Sciatic nerve (tissue), 2 donors: ENCODE measurements around the gene RETN. TPM values are rescaled to one million over a fixed set of nuclear protein-coding genes. Genes with fewer than 3 reads are reported as not detected.

Source experiments
- ATAC-seq: fragments of 200-7000 bp; cut with Tn5 transposase; one replicate; pipeline ENCODE4 v1.9.1; 2020; ENCODE audit warnings: mild to moderate bottlenecking, moderate library complexity
- DNase-seq: peaks from one replicate; pipeline ENCODE4 v3.0.0-alpha.2; 2020; ENCODE audit warnings: low spot score
- intact Hi-C: fragments of 100-400 bp; cut with DNase I; formaldehyde crosslinking; loops from one replicate; pipeline ENCODE4 v1.14.2; 2022
- total RNA-seq: library from RNA; stranded (reverse); fragmentation: NEBNext Ultra II Directional; extraction: Animal tissue kit (Norgen Biotek cat#: 25700); gene quantifications from one replicate; pipeline ENCODE4 v1.2.1, GENCODE V29; 2021
- donor health status: DM: no; HTN: no; CAD: no.
- donor health status: DM: no; HTN: no; CAD: no.

RETN gene
- total RNA-seq, 1 donor from 2014 or later, result 1.1 TPM

DNA sequence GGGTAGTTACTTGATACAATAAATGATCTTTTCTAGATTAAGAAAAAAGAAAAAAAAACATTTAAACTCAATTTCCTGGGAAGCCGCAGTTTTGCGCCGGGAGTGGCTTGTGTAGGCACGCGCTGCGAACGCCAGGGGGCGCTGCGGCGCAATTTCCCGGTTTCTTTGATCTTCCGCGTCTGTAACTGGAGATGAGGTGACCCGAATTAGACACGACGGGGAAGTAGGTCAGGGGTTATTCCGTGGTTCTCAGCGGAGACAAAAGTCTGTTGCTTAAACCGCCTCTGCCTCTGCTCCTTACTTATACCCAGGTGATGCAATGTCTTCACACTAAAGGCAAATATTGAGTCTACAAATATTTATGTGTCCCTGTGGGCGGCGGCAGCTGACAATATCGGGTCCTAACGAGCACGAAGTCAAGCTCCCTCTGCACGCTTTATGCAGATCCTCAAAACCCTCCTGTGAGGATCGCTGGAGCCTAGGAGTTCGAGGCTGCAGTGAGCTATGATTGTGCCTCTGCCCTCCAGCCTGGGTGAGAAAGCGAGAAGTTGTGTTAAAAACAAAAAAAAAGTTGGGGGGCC lies 16.7 kb upstream of the RETN start:
- peak; percentile 88 for ATAC-seq
- intact Hi-C loops, result no loop called here

DNA sequence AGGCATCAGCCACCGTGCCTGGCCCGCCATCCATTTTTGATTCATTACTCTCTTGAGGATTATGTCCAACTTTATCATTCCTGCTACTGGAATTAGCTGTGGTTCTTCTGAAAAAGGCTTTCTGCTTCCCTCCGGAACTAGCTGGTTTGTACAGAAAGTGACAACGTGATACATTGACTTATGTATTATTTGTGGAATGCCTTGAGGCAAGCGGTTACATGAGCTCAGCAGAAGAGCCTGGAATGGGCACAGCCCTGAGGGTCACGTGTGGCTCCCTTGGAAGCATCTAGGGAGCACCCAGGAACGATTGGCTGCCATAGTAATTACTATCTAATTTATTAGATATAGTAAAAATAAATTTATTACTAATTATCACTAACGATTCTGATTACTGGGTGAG lies 14.4 kb upstream of the RETN start:
- no peak for DNase-seq
- no peak for ATAC-seq
- intact Hi-C loops, result no loop called here

More for the DNA sequence above, 16.7 kb upstream of the RETN start:
- peak; percentile 90 for DNase-seq

DNA sequence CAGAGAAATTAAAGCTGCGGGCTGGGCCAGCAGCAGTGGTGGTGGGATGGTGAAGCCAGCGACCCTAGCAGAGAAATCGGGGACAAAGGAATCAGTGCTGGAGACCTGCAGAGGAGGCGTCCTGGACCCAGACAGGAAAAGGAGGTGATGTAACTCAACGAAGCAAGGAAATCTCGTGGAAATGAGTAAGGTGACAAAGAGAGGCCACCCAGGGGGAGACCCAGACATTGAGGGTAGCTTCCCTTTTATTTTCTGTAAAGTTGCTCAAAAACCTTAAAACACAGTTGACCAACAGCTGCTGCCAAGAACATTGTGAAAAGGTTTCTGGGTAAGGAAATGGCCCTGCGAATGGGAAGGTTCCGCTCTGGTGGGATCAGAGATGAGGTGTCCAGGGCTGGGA lies 13.3 kb upstream of the RETN start:
- ATAC-seq (no peak), DNase-seq (no peak)
- intact Hi-C loops, result no loop called here

DNA sequence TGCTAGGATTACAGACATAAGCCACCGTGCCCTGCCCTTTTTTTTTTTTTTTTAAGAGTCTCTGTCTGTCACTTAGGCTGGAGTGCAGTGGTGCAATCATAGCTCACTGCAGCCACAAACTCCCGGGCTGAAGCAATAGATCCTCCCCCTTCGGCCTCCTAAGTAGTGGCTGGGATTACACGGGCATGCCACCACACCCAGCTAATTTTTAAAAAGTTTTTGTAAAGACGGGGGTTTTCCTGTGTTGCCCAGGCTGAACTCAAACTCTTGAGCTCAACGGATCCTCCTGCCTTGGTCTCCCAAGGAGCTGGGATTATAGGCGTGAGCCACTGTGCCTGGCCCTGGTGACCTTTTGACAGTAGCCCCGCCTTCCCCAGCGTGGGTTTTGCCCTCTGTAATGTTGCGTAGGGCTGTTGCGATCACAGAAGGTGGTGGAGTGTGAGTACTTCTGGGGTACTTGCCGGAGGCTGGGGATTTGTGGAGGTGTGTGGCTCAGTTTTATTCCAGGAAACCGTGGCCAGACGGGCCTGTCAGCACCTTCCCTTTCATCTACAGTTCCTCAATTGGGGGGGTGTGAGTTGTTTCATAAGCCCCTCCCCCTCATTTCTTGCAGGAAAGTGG lies 11.6 kb upstream of the RETN start:
- DNase-seq (no peak), ATAC-seq (no peak)
- intact Hi-C loops, result no loop called here

DNA sequence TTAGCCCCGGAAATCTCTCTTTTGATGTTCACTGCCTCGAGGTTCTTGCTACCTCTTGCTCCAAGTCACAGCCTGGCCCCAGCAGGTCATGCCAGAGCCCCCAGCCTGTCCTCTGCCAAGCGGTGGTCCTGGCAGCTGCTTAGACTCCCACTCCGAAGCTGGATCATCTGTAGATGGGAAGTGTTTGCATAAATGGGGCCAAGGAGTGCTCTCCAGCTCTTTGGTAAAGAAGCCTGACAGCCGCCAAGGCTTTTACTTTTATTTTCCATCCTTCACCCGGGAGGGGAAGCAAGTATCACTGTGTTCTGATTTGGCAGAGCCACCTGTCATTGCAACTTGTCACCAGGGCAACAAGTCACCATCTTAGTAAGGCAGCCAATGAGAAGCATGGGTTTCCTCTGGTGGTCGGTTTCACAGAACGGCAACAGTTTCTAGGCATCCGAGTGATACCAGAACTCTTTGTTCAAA lies 10.6 kb upstream of the RETN start:
- intact Hi-C loops, result no loop called here
- DNase-seq (no peak), ATAC-seq (no peak)

DNA sequence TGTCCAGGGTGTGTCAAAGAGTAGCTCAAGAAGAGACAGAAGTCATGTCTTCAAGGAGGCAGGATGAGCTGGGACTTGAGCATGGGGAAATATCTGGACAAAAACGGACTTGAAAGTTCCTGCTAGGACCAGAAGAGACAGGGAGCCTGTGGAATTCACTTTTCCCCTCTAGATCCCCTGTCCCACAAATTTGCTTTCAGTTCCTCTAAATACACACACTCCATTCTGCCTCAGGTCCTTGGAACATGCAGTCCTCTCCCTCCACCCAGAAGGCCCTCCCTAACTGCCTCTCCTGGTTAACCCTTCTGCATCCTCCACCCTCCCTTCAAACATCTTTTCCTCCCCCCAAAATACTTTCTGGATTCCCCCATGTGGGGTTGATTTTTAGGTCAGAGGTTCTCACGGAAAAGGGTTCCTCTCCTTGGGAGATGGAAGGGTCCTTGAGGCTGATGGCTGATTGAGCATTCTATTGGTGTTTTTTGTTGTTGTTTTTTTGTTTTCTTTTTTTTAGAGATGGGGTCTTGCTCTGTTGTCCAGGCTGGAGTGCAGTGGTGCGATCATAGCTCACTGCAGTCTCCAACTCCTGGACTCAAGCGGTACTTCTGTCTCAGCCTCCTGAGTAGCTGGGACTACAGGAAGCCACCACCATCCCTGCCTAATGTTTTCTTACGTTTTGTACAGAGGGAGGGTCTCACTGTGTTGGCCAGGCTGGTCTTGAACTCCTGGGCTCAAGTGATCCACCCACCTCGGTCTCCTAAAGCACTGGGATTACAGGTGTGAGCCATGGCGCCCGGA lies 6.9 kb upstream of the RETN start:
- intact Hi-C loops, result no loop called here
- ATAC-seq, result no peak
- DNase-seq, result no peak

DNA sequence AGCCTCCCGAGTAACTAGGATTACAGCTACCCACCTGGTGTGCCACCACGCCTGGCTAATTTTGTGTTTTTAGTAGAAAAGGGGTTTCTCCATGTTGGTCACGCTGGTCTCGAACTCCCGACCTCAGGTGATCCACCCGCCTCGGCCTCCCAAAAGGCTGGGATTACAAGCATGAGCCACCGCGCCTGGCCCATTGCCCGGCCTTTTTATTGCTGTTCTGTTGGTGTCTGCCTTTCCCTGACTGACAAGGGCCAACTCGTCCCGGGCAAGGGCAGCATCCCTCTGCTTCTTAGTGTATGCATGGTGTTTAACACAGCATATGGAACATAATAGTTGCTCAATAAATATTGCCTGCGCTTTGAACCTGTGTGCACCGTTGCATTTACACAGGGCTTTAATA lies 6.2 kb upstream of the RETN start:
- ATAC-seq (no peak), DNase-seq (no peak)
- intact Hi-C loops, result no loop called here

DNA sequence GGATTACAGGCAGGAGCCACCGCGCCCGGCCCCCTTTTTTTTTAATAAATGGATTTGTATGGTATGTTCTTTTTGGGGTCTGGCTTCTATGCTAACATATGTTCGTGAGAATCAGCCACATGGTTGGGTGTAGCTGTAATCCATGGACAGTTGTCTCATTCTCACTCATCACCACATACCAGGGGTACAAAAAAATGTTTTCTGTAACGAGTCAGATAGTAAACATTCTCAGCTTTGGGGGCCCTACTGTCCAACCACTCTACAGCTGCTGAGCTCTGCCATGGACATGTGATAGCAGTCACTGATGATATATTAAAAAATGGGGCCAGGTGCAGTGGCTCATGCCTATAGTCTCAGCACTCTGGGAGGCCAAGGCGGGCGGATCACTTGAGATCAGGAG lies 5.1 kb upstream of the RETN start:
- intact Hi-C loops, result no loop called here
- DNase-seq, result no peak

DNA sequence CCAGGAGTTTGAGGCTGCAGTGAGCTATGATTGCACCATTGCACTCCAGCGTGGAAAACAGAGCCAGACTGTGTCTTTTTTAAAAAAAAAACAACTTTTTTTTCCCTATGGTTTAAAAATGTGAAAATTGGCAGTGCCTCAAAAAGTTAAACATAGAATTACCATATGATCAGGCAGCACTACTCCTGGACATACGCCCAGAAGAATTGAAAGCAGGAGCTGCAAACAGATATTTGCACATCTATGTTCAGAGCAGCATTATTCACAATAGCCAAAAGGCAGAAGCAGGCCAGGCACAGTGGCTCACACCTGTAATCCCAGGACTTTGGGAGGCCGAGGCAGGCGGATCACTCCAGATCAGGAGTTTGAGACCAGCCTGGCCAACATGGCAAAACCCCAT lies 3.8 kb upstream of the RETN start:
- ATAC-seq (no peak), DNase-seq (no peak)
- intact Hi-C loops, result no loop called here

More for the DNA sequence above, 5.1 kb upstream of the RETN start:
- ATAC-seq, result no peak

DNA sequence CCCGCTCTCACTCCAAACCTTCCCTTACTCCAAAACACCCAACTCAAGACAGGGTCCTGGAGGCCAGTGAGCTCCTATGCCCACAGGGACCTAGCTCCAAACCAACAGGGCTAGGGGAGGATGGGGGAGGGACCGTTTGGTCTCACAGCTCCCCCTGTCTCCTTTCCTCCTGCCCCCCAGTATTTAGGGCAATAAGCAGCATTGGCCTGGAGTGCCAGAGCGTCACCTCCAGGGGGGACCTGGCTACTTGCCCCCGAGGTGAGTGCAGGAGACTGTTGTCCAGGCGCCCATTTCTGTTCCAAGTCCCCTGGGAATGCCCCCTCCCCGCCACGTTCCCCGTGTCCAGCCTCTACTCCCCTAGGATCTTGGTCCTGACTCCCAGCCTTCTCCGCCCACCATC lies 792 bp downstream of the RETN start:
- intact Hi-C loops, result no loop called here
- ATAC-seq (no peak), DNase-seq (no peak)

DNA sequence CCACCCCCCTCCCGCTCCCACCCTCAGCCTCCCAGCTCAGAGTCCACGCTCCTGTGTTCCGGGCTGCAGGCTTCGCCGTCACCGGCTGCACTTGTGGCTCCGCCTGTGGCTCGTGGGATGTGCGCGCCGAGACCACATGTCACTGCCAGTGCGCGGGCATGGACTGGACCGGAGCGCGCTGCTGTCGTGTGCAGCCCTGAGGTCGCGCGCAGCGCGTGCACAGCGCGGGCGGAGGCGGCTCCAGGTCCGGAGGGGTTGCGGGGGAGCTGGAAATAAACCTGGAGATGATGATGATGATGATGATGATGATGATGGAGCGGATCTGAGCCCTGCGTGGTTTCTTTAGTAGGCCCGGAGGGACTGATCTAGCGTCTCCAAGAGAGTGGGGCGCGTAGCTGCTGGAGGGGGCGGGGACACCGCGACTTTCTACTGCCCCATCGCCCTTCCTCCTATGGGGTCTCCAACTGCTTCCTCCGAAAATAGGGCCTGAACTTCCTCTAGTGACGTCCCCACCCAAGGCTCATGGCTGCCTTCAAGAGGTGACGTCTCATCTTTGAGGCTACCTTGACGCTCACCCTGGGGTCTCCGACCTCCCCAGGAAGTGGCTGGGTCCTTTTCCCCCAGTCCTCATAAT lies 1.4 kb downstream of the RETN start:
- DNase-seq (no peak), ATAC-seq (no peak)
- intact Hi-C loops, result no loop called here

DNA sequence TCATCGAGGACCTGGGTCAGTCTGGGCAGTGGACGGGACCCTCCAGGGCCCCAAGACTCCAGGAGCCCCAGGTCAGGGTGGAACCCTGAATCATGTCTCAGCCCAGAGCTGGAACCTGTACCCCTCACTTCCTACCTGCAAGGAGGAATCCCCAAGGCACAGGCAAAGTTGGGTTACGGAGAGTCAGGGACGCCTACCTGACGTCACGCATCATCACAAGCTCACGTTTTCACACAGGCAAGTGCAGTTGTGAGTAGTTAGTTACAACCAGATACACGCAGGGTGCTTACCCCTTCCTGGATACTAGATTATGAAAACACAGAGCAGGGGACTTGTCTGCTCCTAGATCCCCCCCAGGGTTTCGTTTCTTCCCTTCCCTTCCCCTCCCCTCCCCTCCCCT lies 1.9 kb downstream of the RETN start:
- intact Hi-C loops, result no loop called here
- DNase-seq, result no peak
- ATAC-seq, result no peak

DNA sequence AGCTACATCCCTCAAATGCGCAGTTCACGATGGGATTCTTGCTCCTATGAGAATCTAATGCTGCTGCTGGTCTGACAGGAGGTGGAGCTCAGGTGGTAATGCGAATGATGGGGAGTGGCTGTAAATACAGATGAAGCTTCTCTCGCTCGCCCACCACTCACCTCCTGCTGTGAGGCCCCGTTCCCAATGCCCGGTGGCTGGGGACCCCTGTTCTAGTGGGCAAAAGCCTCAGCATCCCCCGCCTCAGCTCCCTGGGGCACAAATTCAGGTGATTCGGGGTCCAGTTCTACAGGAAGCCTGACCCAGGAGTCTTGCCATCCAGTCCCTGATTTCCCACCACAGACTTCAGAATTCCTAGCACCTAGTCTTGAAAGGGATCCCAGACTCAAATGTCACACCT lies 3.7 kb downstream of the RETN start:
- ATAC-seq (no peak), DNase-seq (no peak)
- intact Hi-C loops, result no loop called here

DNA sequence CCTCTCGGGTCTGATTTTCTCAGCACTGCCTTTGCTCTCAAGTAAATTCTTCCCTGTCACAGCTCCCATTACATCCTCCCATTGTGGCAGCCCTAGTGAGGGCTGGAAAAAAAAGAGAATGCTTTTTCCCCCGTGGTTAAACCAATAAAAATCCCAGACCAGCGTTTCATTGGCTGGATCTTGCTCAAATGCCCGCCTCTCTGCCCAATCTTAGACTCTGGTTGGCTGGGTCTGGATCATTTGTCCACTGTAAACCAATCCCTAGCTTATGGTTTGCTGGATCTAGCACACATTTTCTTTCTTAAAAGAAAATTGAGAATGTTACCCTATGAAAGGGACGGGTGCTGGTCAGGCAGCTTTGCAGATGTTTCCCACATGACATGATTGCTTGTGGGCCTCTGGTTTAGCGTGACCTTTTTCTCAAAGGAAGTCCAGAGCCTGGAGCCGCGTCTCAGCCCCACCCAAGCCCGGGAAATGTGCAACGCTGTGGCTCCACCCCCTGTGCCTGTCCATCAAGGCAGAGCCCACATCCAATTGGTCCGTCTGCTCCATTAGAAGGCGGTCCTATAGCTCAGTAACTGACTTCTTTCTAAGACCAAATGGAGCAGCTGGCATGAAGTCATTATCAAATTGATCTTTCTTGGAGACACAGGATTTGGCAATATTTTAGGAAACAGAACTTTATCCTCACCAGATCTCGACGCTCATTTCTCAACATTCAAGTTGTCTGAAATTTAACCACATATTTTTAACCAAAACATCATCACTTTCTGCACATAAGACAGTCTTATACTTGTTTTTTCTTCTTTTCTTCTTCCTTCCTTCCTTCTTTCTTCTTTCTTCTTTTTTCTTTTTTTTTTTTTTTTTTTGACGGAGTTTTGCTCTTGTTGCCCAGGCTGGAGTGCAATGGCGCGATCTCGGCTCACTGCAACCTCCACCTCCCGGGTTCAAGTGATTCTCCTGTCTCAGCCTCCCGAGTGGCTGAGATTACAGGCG lies 5.5 kb downstream of the RETN start:
- DNase-seq (peak; percentile 71), ATAC-seq (peak; percentile 78)
- intact Hi-C loops, result no loop called here

DNA sequence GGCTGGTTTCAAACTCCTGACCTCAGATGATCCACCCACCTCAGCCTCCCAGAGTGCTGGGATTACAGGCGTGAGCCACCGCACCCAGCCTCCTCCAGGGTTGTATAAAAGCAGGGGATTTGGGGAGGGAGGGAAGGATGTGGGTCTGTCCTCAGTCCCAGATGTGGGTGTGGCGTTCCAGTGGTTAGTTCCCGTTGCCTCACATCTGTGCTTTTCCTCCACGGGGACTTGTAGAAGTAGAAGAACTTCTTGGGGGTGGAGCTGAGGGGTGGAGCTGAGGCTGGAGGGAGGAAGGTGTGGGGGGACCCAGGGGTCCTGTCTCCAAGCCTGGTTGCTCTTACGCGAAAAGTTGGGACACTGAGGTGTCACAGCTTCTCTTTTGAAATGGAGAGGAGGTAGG lies 7.5 kb downstream of the RETN start:
- intact Hi-C loops, result no loop called here
- ATAC-seq, result no peak
- no peak for DNase-seq

DNA sequence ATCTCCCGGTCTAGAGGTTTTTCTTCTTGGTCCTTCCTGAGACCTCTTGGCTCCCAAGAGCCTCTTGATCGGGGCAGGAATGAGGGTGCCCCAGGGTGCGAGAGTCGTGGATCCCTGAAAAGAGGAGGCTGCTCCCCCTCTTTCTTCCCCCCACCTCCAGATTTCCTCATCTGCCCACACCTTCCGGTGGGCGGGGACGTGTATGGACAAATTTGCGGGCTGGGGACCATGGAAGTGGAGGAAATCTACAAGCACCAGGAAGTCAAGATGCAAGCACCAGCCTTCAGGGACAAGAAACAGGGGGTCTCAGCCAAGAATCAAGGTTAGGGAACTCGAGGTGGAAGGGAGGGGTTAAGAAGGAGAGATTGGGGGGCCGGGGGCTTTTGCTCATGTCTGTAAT lies 8.0 kb downstream of the RETN start, which contains the start of gene MCEMP1:
Gene MCEMP1, plus strand, starts transcription at position 237 of the 400 bp plus-strand sequence. Its CDS starts 31 bp downstream, at position 268.
- intact Hi-C loops, result no loop called here
- ATAC-seq (no peak), DNase-seq (no peak)

DNA sequence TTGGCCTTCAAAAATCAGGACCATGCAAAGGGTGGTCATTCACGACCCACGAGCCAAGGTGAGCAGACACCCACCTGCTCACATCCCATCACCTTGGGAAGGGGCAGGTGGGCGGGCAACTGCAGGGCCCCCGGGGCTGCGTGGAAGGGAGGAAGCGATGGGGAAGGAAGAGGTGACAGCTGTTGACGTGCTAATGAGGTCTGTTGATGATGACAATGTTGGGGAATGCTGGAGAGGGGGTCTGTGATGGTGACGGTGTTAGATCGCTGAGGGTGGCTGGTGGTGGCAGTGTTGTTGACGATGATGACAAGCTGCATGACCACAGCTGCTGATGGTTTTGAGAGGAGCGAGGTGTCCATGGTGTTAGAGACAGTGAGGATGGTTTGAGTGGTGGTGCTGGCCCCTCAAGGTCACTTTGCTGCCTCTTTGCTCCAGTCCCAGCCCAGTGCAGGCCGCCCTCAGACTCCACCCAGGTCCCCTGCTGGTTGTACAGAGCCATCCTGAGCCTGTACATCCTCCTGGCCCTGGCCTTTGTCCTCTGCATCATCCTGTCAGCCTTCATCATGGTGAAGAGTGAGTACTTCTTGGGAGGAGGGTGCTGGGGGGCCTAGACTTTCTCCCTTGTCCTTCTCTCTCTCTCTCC lies 8.9 kb downstream of the RETN start:
- intact Hi-C loops, result no loop called here
- no peak for DNase-seq
- no peak for ATAC-seq
